ENCODE results near the gene NKAIN4.

NKAIN4 gene

GRCh38 chr20:63215101-63216040 is 38.9 kb downstream of the NKAIN4 start:
- Histone ChIP-seq H3K79me2 (ENCODE audit: control insufficient read depth, low read length) (peaks cover 56% of the 10 kb centered on the region), H3K9me2 (replicated peaks; ENCODE audit: control insufficient read depth, low read length) (no peaks in the 10 kb centered on the region), H3K9me3 (ENCODE audit: control insufficient read depth, insufficient read depth, low read length) (no peaks in the 10 kb centered on the region), H4K20me1 (ENCODE audit: control insufficient read depth, insufficient read depth, low read depth, low read length) (peaks cover 31% of the 10 kb centered on the region), H3K27ac (ENCODE audit: low read depth, low read length) (peak overlapping the region; percentile 60), H3K4me2 (ENCODE audit: low read length) (peak overlapping the region; percentile 78), H3K4me1 (ENCODE audit: control insufficient read depth, low read length) (peaks cover 28% of the 10 kb centered on the region), H3K36me3 (ENCODE audit: control insufficient read depth, low read length) (peaks cover 53% of the 10 kb centered on the region), H3F3A (ENCODE audit: control insufficient read depth, insufficient read depth) (no peaks in the 10 kb centered on the region), H3K4me3 (ENCODE audit: low read length) (peak overlapping the region; percentile 92), H3K27me3 (ENCODE audit: control insufficient read depth, low read length) (no peaks in the 10 kb centered on the region)
- no peak for TF ChIP-seq EZH2phosphoT487 (IDR thresholded peaks at IDR 0.05; ENCODE audit: borderline replicate concordance, low read length)
- TF ChIP-seq CTCF (IDR thresholded peaks at IDR 0.05; ENCODE audit: low read depth, low read length, poor library complexity, severe bottlenecking) = peak; percentile 39

- Histone ChIP-seq H3K79me2 (ENCODE audit: control insufficient read depth, low read length) (peaks cover 65% of the 10 kb centered on the region), H3K27me3 (ENCODE audit: control insufficient read depth, low read length) (no peaks in the 10 kb centered on the region), H3K9me2 (replicated peaks; ENCODE audit: control insufficient read depth, low read length) (no peaks in the 10 kb centered on the region), H3K9me3 (ENCODE audit: control insufficient read depth, insufficient read depth, low read length) (no peaks in the 10 kb centered on the region), H4K20me1 (ENCODE audit: control insufficient read depth, insufficient read depth, low read depth, low read length) (peaks cover 31% of the 10 kb centered on the region), H3K4me1 (ENCODE audit: control insufficient read depth, low read length) (peaks cover 28% of the 10 kb centered on the region), H3F3A (ENCODE audit: control insufficient read depth, insufficient read depth) (no peaks in the 10 kb centered on the region), H3K36me3 (ENCODE audit: control insufficient read depth, low read length) (peaks cover 61% of the 10 kb centered on the region), H3K4me3 (ENCODE audit: low read length) (peak overlapping the region; percentile 92), H3K4me2 (ENCODE audit: low read length) (peak overlapping the region; percentile 78), H3K27ac (ENCODE audit: low read depth, low read length) (no peak overlapping the region)
- TF ChIP-seq CTCF (IDR thresholded peaks at IDR 0.05; ENCODE audit: low read depth, low read length, poor library complexity, severe bottlenecking) (no peak), EZH2phosphoT487 (IDR thresholded peaks at IDR 0.05; ENCODE audit: borderline replicate concordance, low read length) (no peak)
These were observed 39.7 kb downstream of the NKAIN4 start for GRCh38 chr20:63214514-63214913.

GRCh38 chr20:63212792-63213191 is 41.5 kb downstream of the NKAIN4 start:
- Histone ChIP-seq H3K79me2 (ENCODE audit: control insufficient read depth, low read length) (peaks cover 82% of the 10 kb centered on the region), H3K4me2 (ENCODE audit: low read length) (no peak overlapping the region), H3K4me3 (ENCODE audit: low read length) (no peak overlapping the region), H3K36me3 (ENCODE audit: control insufficient read depth, low read length) (peaks cover 77% of the 10 kb centered on the region), H3K9me2 (replicated peaks; ENCODE audit: control insufficient read depth, low read length) (no peaks in the 10 kb centered on the region), H3K27me3 (ENCODE audit: control insufficient read depth, low read length) (no peaks in the 10 kb centered on the region), H3K4me1 (ENCODE audit: control insufficient read depth, low read length) (peaks cover 28% of the 10 kb centered on the region), H3F3A (ENCODE audit: control insufficient read depth, insufficient read depth) (no peaks in the 10 kb centered on the region), H3K9me3 (ENCODE audit: control insufficient read depth, insufficient read depth, low read length) (no peaks in the 10 kb centered on the region), H3K27ac (ENCODE audit: low read depth, low read length) (no peak overlapping the region), H4K20me1 (ENCODE audit: control insufficient read depth, insufficient read depth, low read depth, low read length) (peaks cover 35% of the 10 kb centered on the region)
- no peak for TF ChIP-seq EZH2phosphoT487 (IDR thresholded peaks at IDR 0.05; ENCODE audit: borderline replicate concordance, low read length)
- no peak for TF ChIP-seq CTCF (IDR thresholded peaks at IDR 0.05; ENCODE audit: low read depth, low read length, poor library complexity, severe bottlenecking)

All from DOHH2 (cell line).